ENCODE results near the gene SLC17A9.

DNA sequence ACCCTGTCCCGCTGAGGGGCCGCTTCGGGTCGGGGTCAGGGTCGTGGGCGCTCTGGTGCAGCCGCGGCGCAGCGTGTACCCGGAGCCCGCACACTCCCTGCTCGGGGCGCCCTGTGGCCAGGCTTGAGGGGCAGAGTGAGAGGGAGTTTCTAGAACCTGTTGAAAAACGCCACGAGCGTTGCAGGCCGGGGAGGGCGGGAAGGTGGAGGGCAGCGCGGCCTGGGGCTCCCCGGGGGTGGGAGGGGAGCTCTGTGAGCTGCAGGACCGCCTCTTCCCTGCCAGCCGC lies 54.8 kb downstream of the SLC17A9 start:
- TF ChIP-seq, protein P1, sequence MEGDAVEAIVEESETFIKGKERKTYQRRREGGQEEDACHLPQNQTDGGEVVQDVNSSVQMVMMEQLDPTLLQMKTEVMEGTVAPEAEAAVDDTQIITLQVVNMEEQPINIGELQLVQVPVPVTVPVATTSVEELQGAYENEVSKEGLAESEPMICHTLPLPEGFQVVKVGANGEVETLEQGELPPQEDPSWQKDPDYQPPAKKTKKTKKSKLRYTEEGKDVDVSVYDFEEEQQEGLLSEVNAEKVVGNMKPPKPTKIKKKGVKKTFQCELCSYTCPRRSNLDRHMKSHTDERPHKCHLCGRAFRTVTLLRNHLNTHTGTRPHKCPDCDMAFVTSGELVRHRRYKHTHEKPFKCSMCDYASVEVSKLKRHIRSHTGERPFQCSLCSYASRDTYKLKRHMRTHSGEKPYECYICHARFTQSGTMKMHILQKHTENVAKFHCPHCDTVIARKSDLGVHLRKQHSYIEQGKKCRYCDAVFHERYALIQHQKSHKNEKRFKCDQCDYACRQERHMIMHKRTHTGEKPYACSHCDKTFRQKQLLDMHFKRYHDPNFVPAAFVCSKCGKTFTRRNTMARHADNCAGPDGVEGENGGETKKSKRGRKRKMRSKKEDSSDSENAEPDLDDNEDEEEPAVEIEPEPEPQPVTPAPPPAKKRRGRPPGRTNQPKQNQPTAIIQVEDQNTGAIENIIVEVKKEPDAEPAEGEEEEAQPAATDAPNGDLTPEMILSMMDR (conservative IDR thresholded peaks at IDR 0.05; ENCODE audit: low read depth, low read length), result no peak
- TF ChIP-seq EZH2 (IDR thresholded peaks at IDR 0.05; ENCODE audit: low read length, unreplicated experiment), result no peak
- no peak for TF ChIP-seq EZH2phosphoT487 (IDR thresholded peaks at IDR 0.05; ENCODE audit: borderline replicate concordance, low read length)
